Measurements from ENCODE around the gene SIMC1. TPM values are rescaled to one million over a fixed set of nuclear protein-coding genes. Genes with fewer than 3 reads are reported as not detected.
"Not testable (repeated sequence)": the region's sequence is repeated elsewhere in the genome, so short reads cannot be mapped to it uniquely, and the experiment has no call there.

SIMC1 gene
- total RNA-seq, 2 donors from 2014 or later = 23.2 to 25.5 TPM

GRCh38 chr5:176233253-176233652 is 5.0 kb upstream of the SIMC1 start:
- H3K9me3 Mint-ChIP-seq; H3K27ac Mint-ChIP-seq; ATAC-seq (replicated peaks in 1 of 2); H3K36me3 Mint-ChIP-seq (ENCODE audit: insufficient read depth in 2 of 2); H3K27me3 Mint-ChIP-seq (ENCODE audit: low read depth); H3K4me1 Mint-ChIP-seq (ENCODE audit: low read depth); H3K4me3 Mint-ChIP-seq; DNase-seq: not testable (repeated sequence)

GRCh38 chr5:176235155-176235554 is 3.1 kb upstream of the SIMC1 start:
- not testable (repeated sequence) for H3K27ac Mint-ChIP-seq; H3K27me3 Mint-ChIP-seq (ENCODE audit: low read depth); H3K4me1 Mint-ChIP-seq (ENCODE audit: low read depth); H3K36me3 Mint-ChIP-seq (ENCODE audit: insufficient read depth in 2 of 2); H3K9me3 Mint-ChIP-seq; H3K4me3 Mint-ChIP-seq
- peak; percentile 33 to 36 for DNase-seq
- ATAC-seq (replicated peaks in 1 of 2) = peak; percentile 58 to 59

- not testable (repeated sequence) for H3K36me3 Mint-ChIP-seq (ENCODE audit: insufficient read depth in 2 of 2); H3K9me3 Mint-ChIP-seq; H3K27me3 Mint-ChIP-seq (ENCODE audit: low read depth); DNase-seq; H3K4me3 Mint-ChIP-seq; H3K4me1 Mint-ChIP-seq (ENCODE audit: low read depth); H3K27ac Mint-ChIP-seq
- peak; percentile 62 to 74 for ATAC-seq (replicated peaks in 1 of 2)
These were observed 540 bp downstream of the SIMC1 start for GRCh38 chr5:176238645-176239283.

- H3K4me3 Mint-ChIP-seq = not testable (repeated sequence)
These were observed 1.1 kb downstream of the SIMC1 start for GRCh38 chr5:176239304-176239703.

GRCh38 chr5:176244318-176244717 is 6.1 kb downstream of the SIMC1 start:
- not testable (repeated sequence) for ATAC-seq (replicated peaks in 1 of 2); H3K36me3 Mint-ChIP-seq (ENCODE audit: insufficient read depth in 2 of 2); H3K4me3 Mint-ChIP-seq; H3K27me3 Mint-ChIP-seq (ENCODE audit: low read depth); DNase-seq; H3K27ac Mint-ChIP-seq; H3K4me1 Mint-ChIP-seq (ENCODE audit: low read depth); H3K9me3 Mint-ChIP-seq

More at GRCh38 chr5:176239304-176239703, 1.1 kb downstream of the SIMC1 start:
- H3K9me3 Mint-ChIP-seq; H3K4me1 Mint-ChIP-seq (ENCODE audit: low read depth); DNase-seq; H3K27me3 Mint-ChIP-seq (ENCODE audit: low read depth); ATAC-seq (replicated peaks in 1 of 2); H3K36me3 Mint-ChIP-seq (ENCODE audit: insufficient read depth in 2 of 2); H3K27ac Mint-ChIP-seq: not testable (repeated sequence)

- not testable (repeated sequence) for H3K27me3 Mint-ChIP-seq (ENCODE audit: low read depth); ATAC-seq (replicated peaks in 1 of 2); H3K4me3 Mint-ChIP-seq; H3K36me3 Mint-ChIP-seq (ENCODE audit: insufficient read depth in 2 of 2); H3K27ac Mint-ChIP-seq; DNase-seq; H3K9me3 Mint-ChIP-seq; H3K4me1 Mint-ChIP-seq (ENCODE audit: low read depth)
These were observed 6.8 kb downstream of the SIMC1 start for GRCh38 chr5:176245074-176245473.

- H3K4me1 Mint-ChIP-seq (ENCODE audit: low read depth); H3K9me3 Mint-ChIP-seq; DNase-seq; H3K36me3 Mint-ChIP-seq (ENCODE audit: insufficient read depth in 2 of 2); H3K27ac Mint-ChIP-seq; H3K4me3 Mint-ChIP-seq; H3K27me3 Mint-ChIP-seq (ENCODE audit: low read depth); ATAC-seq (replicated peaks in 1 of 2): not testable (repeated sequence)
These were observed 7.3 kb downstream of the SIMC1 start for GRCh38 chr5:176245489-176245888.

- H3K9me3 Mint-ChIP-seq; ATAC-seq (replicated peaks in 1 of 2); H3K27ac Mint-ChIP-seq; H3K4me3 Mint-ChIP-seq; H3K4me1 Mint-ChIP-seq (ENCODE audit: low read depth); H3K27me3 Mint-ChIP-seq (ENCODE audit: low read depth); H3K36me3 Mint-ChIP-seq (ENCODE audit: insufficient read depth in 2 of 2); DNase-seq: not testable (repeated sequence)
These were observed 12.5 kb downstream of the SIMC1 start for GRCh38 chr5:176250691-176251090.

GRCh38 chr5:176252171-176252570 is 13.9 kb downstream of the SIMC1 start:
- H3K27me3 Mint-ChIP-seq (ENCODE audit: low read depth) = not testable (repeated sequence)

GRCh38 chr5:176253370-176254065 is 15.3 kb downstream of the SIMC1 start:
- not testable (repeated sequence) for ATAC-seq (replicated peaks in 1 of 2); H3K4me1 Mint-ChIP-seq (ENCODE audit: low read depth); DNase-seq; H3K4me3 Mint-ChIP-seq; H3K36me3 Mint-ChIP-seq (ENCODE audit: insufficient read depth in 2 of 2); H3K27me3 Mint-ChIP-seq (ENCODE audit: low read depth); H3K9me3 Mint-ChIP-seq; H3K27ac Mint-ChIP-seq

More at GRCh38 chr5:176252171-176252570, 13.9 kb downstream of the SIMC1 start:
- not testable (repeated sequence) for H3K9me3 Mint-ChIP-seq; H3K4me3 Mint-ChIP-seq; H3K27ac Mint-ChIP-seq; H3K4me1 Mint-ChIP-seq (ENCODE audit: low read depth); DNase-seq; H3K36me3 Mint-ChIP-seq (ENCODE audit: insufficient read depth in 2 of 2); ATAC-seq (replicated peaks in 1 of 2)

GRCh38 chr5:176254066-176254393 is 15.8 kb downstream of the SIMC1 start:
- not testable (repeated sequence) for H3K9me3 Mint-ChIP-seq; H3K4me3 Mint-ChIP-seq; H3K36me3 Mint-ChIP-seq (ENCODE audit: insufficient read depth in 2 of 2); ATAC-seq (replicated peaks in 1 of 2); H3K27me3 Mint-ChIP-seq (ENCODE audit: low read depth); H3K27ac Mint-ChIP-seq; DNase-seq; H3K4me1 Mint-ChIP-seq (ENCODE audit: low read depth)

- not testable (repeated sequence) for H3K36me3 Mint-ChIP-seq (ENCODE audit: insufficient read depth in 2 of 2); H3K27ac Mint-ChIP-seq; DNase-seq; H3K27me3 Mint-ChIP-seq (ENCODE audit: low read depth); ATAC-seq (replicated peaks in 1 of 2); H3K4me3 Mint-ChIP-seq; H3K4me1 Mint-ChIP-seq (ENCODE audit: low read depth); H3K9me3 Mint-ChIP-seq
These were observed 19.8 kb downstream of the SIMC1 start for GRCh38 chr5:176257871-176258505.

- H3K4me3 Mint-ChIP-seq; H3K27ac Mint-ChIP-seq; ATAC-seq (replicated peaks in 1 of 2); H3K4me1 Mint-ChIP-seq (ENCODE audit: low read depth); H3K9me3 Mint-ChIP-seq; H3K27me3 Mint-ChIP-seq (ENCODE audit: low read depth); DNase-seq: not testable (repeated sequence)
- H3K36me3 Mint-ChIP-seq (ENCODE audit: insufficient read depth in 2 of 2) = peaks cover 4 to 21% of the 10 kb centered on the region in 2 donors
These were observed 22.5 kb downstream of the SIMC1 start for GRCh38 chr5:176260682-176261081.

Data from activated T-cell treated with anti-CD3 and anti-CD28 coated beads, Interleukin-2, amount 50 U/mL, for 72 hours (primary cell).